Liver (tissue), 9 donors: ENCODE data around the gene HES3. TPM values are rescaled to one million over a fixed set of nuclear protein-coding genes. Genes with fewer than 3 reads are reported as not detected.

Source experiments
- DNase-seq: peaks from one replicate; pipeline ENCODE4 v3.0.0-alpha.2; 2017; ENCODE audit warnings: low spot score
- H3K27ac ChIP-seq, 2 donors: one replicate each; pipeline ENCODE4 v1.7.0; 2013; ENCODE audit warnings: inconsistent platforms in 2 of 2, low read length in 2 of 2, control low read depth in 1 of 2, low read depth in 1 of 2, mild to moderate bottlenecking in 1 of 2
- H3K27me3 ChIP-seq, 4 donors: one replicate each; pipeline versions ENCODE4 v1.6.1 to v1.7.0; 2013; ENCODE audit warnings: low read length in 3 of 4, inconsistent platforms in 1 of 4, mild to moderate bottlenecking in 1 of 4, moderate library complexity in 1 of 4; ENCODE audit not compliant: control insufficient read depth in 4 of 4, insufficient read depth in 4 of 4
- H3K36me3 ChIP-seq, 4 donors: one replicate each; pipeline versions ENCODE4 v1.6.1 to v1.7.0; 2013; ENCODE audit warnings: low read length in 3 of 4, mild to moderate bottlenecking in 3 of 4, low read depth in 1 of 4, moderate library complexity in 1 of 4; ENCODE audit not compliant: control insufficient read depth in 4 of 4, insufficient read depth in 3 of 4
- H3K4me1 ChIP-seq, 4 donors: one replicate each; pipeline versions ENCODE4 v1.6.1 to v1.7.0; 2013; ENCODE audit warnings: low read length in 3 of 4, mild to moderate bottlenecking in 3 of 4, moderate library complexity in 1 of 4; ENCODE audit not compliant: control insufficient read depth in 4 of 4, insufficient read depth in 4 of 4
- H3K4me3 ChIP-seq, 3 donors: one replicate each; pipeline versions ENCODE4 v1.6.1 to v1.7.0; 2013; ENCODE audit warnings: low read length in 3 of 3, control low read depth in 1 of 3, low read depth in 1 of 3, mild to moderate bottlenecking in 1 of 3
- H3K9ac ChIP-seq, 2 donors: one replicate each; pipeline ENCODE4 v1.7.0; 2013; ENCODE audit warnings: low read length in 2 of 2, mild to moderate bottlenecking in 2 of 2, moderate library complexity in 2 of 2, control low read depth in 1 of 2, low read depth in 1 of 2
- H3K9me3 ChIP-seq, 4 donors: one replicate each; pipeline versions ENCODE4 v1.6.1 to v1.7.0; 2013; ENCODE audit warnings: low read length in 3 of 4; ENCODE audit not compliant: control insufficient read depth in 4 of 4
- ATF3 ChIP-seq: IDR thresholded peaks from 2 replicates; pipeline ENCODE4 v1.6.1; 2016; ENCODE audit warnings: antibody characterized with exemption
- EGR1 ChIP-seq, 2 donors: IDR thresholded peaks; 2 replicates each; pipeline ENCODE4 v1.6.1; 2016 to 2018; ENCODE audit warnings: antibody characterized with exemption in 2 of 2, low read depth in 2 of 2
- FOXA1 ChIP-seq: IDR thresholded peaks from 2 replicates; pipeline ENCODE4 v1.6.1; 2016; ENCODE audit warnings: antibody characterized with exemption
- GABPA ChIP-seq, 2 donors: IDR thresholded peaks in 1 of 2; conservative IDR thresholded peaks in 1 of 2; 2 replicates each; pipeline ENCODE4 v1.6.1; 2016; ENCODE audit warnings: antibody characterized with exemption in 2 of 2, mild to moderate bottlenecking in 1 of 2, moderate library complexity in 1 of 2
- HNF4A ChIP-seq, 2 donors: conservative IDR thresholded peaks; 2 replicates each; pipeline ENCODE4 v1.6.1; 2016; ENCODE audit warnings: antibody characterized with exemption in 2 of 2, mild to moderate bottlenecking in 2 of 2
- HNF4G ChIP-seq: IDR thresholded peaks from 2 replicates; pipeline ENCODE4 v1.6.1; 2016; ENCODE audit warnings: antibody characterized with exemption
- JUND ChIP-seq, 2 donors: IDR thresholded peaks; 2 replicates each; pipeline ENCODE4 v1.6.1; 2016; ENCODE audit warnings: antibody characterized with exemption in 2 of 2
- MAX ChIP-seq: IDR thresholded peaks from 2 replicates; pipeline ENCODE4 v1.6.1; 2016; ENCODE audit warnings: antibody characterized with exemption
- RAD21 ChIP-seq, 2 donors: IDR thresholded peaks; 2 replicates each; pipeline ENCODE4 v1.6.1; 2016; ENCODE audit warnings: antibody characterized with exemption in 2 of 2, mild to moderate bottlenecking in 2 of 2
- REST ChIP-seq: IDR thresholded peaks from 2 replicates; pipeline ENCODE4 v1.6.1; 2016; ENCODE audit warnings: antibody characterized with exemption, mild to moderate bottlenecking
- RXRA ChIP-seq, 2 donors: IDR thresholded peaks; 2 replicates each; pipeline ENCODE4 v1.6.1; 2017 to 2018; ENCODE audit warnings: antibody characterized with exemption in 2 of 2, mild to moderate bottlenecking in 1 of 2
- SP1 ChIP-seq: IDR thresholded peaks from 2 replicates; pipeline ENCODE4 v1.6.1; 2018; ENCODE audit warnings: antibody characterized with exemption, mild to moderate bottlenecking
- TAF1 ChIP-seq: conservative IDR thresholded peaks from 2 replicates; pipeline ENCODE4 v1.6.1; 2016; ENCODE audit warnings: antibody characterized with exemption, mild to moderate bottlenecking
- YY1 ChIP-seq: IDR thresholded peaks from 2 replicates; pipeline ENCODE4 v1.6.1; 2016; ENCODE audit warnings: antibody characterized with exemption, mild to moderate bottlenecking
- ZBTB33 ChIP-seq: IDR thresholded peaks from 2 replicates; pipeline ENCODE4 v1.6.1; 2016; ENCODE audit warnings: antibody characterized with exemption
- WGBS: extraction: QIAGEN DNeasy Blood & Tissue Kit; methylation state at CpG from one replicate; pipeline ENCODE4 v1.1.7; 2013; 5-methylcytosine and 5-hydroxymethylcytosine counted together
- polyA plus RNA-seq, 2 donors: library from polyadenylated mRNA; stranded (reverse) in 1 of 2; unstranded in 1 of 2; fragments of 200-250 nt in 1 of 2; fragments of >200 nt in 1 of 2; fragmentation: Nextera tagmentation in 1 of 2; extraction: Ambion mirVana in 1 of 2; gene quantifications; one replicate each; pipeline versions ENCODE4 v1.2.1 to v1.2.3, GENCODE V29; 2013 to 2015
- total RNA-seq, 2 donors: library from RNA; depleted of rRNA; stranded (reverse); fragments of >200 nt; gene quantifications; one replicate each; pipeline ENCODE4 v1.2.3, GENCODE V29; 2014
- donor health status: healthy.
- donor health status: healthy.
- donor health status: healthy.
- donor health status: healthy.
- donor health status: healthy.

HES3 gene
- total and polyA plus RNA-seq, 4 donors, result not detected

- Histone ChIP-seq H3K27me3 (peaks cover 0 to 5% (median 2%) of the 10 kb centered on the region in 4 donors), H3K36me3 (no peaks in the 10 kb centered on the region), H3K4me1 (peaks cover 0 to 15% (median 5%) of the 10 kb centered on the region in 4 donors), H3K27ac (no peak overlapping the region), H3K9ac (no peak overlapping the region), H3K4me3 (no peak overlapping the region), H3K9me3 (no peaks in the 10 kb centered on the region)
- DNase-seq, result no peak
- 96% methylated on average over 9 of the region's 9 CpGs for WGBS
- TF ChIP-seq ZBTB33, result no peak
- no peak for TF ChIP-seq SP1
- TF ChIP-seq REST, result no peak
- no peak for TF ChIP-seq RAD21 (IDR thresholded peaks at IDR 0.05)
- no peak for TF ChIP-seq ATF3
- no peak for TF ChIP-seq TAF1
- TF ChIP-seq EGR1 (IDR thresholded peaks at IDR 0.05; ENCODE audit: low read depth in 2 of 2), result no peak
- TF ChIP-seq JUND (IDR thresholded peaks at IDR 0.05), result no peak
- TF ChIP-seq HNF4G, result no peak
- no peak for TF ChIP-seq HNF4A (conservative IDR thresholded peaks at IDR 0.05)
- TF ChIP-seq FOXA1, result no peak
- TF ChIP-seq YY1, result no peak
These were observed 9.4 kb downstream of the HES3 start for GRCh38 chr1:6253380-6253779.

GRCh38 chr1:6254691-6255090 lies 10.7 kb downstream of the HES3 start:
- WGBS, result 94% methylated on average over 16 of the region's 16 CpGs

More at GRCh38 chr1:6254691-6255090, 10.7 kb downstream of the HES3 start:
- Histone ChIP-seq H3K27me3 (peaks cover 0 to 5% (median 2%) of the 10 kb centered on the region in 4 donors), H3K9me3 (no peaks in the 10 kb centered on the region), H3K36me3 (no peaks in the 10 kb centered on the region), H3K4me3 (no peak overlapping the region), H3K4me1 (peaks cover 1 to 20% (median 13%) of the 10 kb centered on the region in 4 donors), H3K9ac (no peak overlapping the region), H3K27ac (no peak overlapping the region)
- TF ChIP-seq YY1, result no peak
- TF ChIP-seq GABPA (IDR thresholded peaks at IDR 0.05 in 1 of 2, conservative IDR thresholded peaks at IDR 0.05 in 1 of 2), result no peak
- TF ChIP-seq ZBTB33, result no peak
- TF ChIP-seq MAX, result no peak
- TF ChIP-seq RXRA (IDR thresholded peaks at IDR 0.05), result no peak
- DNase-seq, result no peak
